HCT116 (cell line): Measurements from ENCODE around the gene PTBP1. TPM values are rescaled to one million over a fixed set of nuclear protein-coding genes. Genes with fewer than 3 reads are reported as not detected.

Experiments
- ATAC-seq: fragments of 200-7000 bp; cut with Tn5 transposase; 2 replicates; pipeline ENCODE4 v1.9.1; 2020; ENCODE audit warnings: mild to moderate bottlenecking, moderate library complexity
- BruUV-seq: library from RNA; stranded (reverse); fragments of 400-500 nt; replicated peaks from 2 replicates; lab custom pipeline; 2021; lab: Mats Ljungman, UMichigan
- CTCF ChIA-PET: fragments of 300-600 bp; sonication (Branson Sonifier 250); formaldehyde crosslinking; loops from one replicate; lab custom pipeline; 2021; ENCODE audit warnings: antibody characterized with exemption; lab: Charles Lee
- POLR2A ChIA-PET: fragments of 300-600, 350-600 bp; sonication (Branson Sonifier 250); formaldehyde crosslinking; loops from one replicate; lab custom pipeline; 2021; ENCODE audit warnings: antibody characterized with exemption; lab: Charles Lee
- RAD21 ChIA-PET, 2 experiments: fragments of 300-600 bp; sonication (Branson Sonifier 250); formaldehyde crosslinking; loops; one replicate each; lab custom pipeline; 2023; ENCODE audit warnings: low total read pairs in 2 of 2; ENCODE audit not compliant: uncharacterized antibody in 2 of 2, unreplicated experiment in 2 of 2, low non-redundant PET in 1 of 2; lab: Charles Lee
- DNase-seq: peaks from one replicate; pipeline ENCODE4 v3.0.0-alpha.2; 2010; ENCODE audit warnings: low read depth, low spot score
- H2AFZ ChIP-seq: fragments of 200-600 bp; shearing (Covaris generic), sonication (generic); 2 replicates; pipeline ENCODE4 v1.6.1; 2017; ENCODE audit warnings: low read depth, mixed run types, mixed read lengths, antibody characterized with exemption, low read length; ENCODE audit not compliant: poor library complexity, severe bottlenecking
- H3K27ac ChIP-seq: 2 replicates; pipeline ENCODE4 v1.5.1; 2012; ENCODE audit warnings: low read depth, low read length
- H3K27me3 ChIP-seq: fragments of 200-600 bp; sonication (generic); 2 replicates; pipeline ENCODE4 v1.6.1; 2016; ENCODE audit warnings: mixed run types, low read length, mixed read lengths; ENCODE audit not compliant: insufficient read depth
- H3K36me3 ChIP-seq, 2 experiments: fragments of 200-500 bp in 1 of 2; fragments of 200-600 bp in 1 of 2; sonication (Bioruptor generic) in 1 of 2; sonication (generic) in 1 of 2; 2 replicates each; pipeline versions ENCODE4 v1.5.1 to v1.6.1; 2014 to 2016; ENCODE audit warnings: low read length in 2 of 2, inconsistent platforms in 1 of 2, mixed read lengths in 1 of 2, mixed run types in 1 of 2; ENCODE audit not compliant: insufficient read depth in 2 of 2, control insufficient read depth in 1 of 2
- H3K4me1 ChIP-seq, 2 experiments: fragments of 200-600 bp in 1 of 2; sonication (generic) in 1 of 2; 2 replicates each; pipeline versions ENCODE4 v1.5.1 to v1.6.1; 2012 to 2017; ENCODE audit warnings: low read length in 2 of 2, inconsistent platforms in 1 of 2, mild to moderate bottlenecking in 1 of 2, mixed read lengths in 1 of 2, mixed run types in 1 of 2, moderate library complexity in 1 of 2; ENCODE audit not compliant: insufficient read depth in 2 of 2, control insufficient read depth in 1 of 2
- H3K4me2 ChIP-seq: fragments of 200-600 bp; sonication (generic); 2 replicates; pipeline ENCODE4 v1.6.1; 2017; ENCODE audit warnings: mixed run types, low read length, mixed read lengths
- H3K4me3 ChIP-seq, 2 experiments: fragments of 200-600 bp in 1 of 2; sonication (generic) in 1 of 2; replicated peaks in 1 of 2; 2 replicates each; pipeline ENCODE4 v1.5.1; 2011 to 2016; ENCODE audit warnings: low read length in 2 of 2, control low read depth in 1 of 2, low read depth in 1 of 2, mild to moderate bottlenecking in 1 of 2, mixed read lengths in 1 of 2, mixed run types in 1 of 2
- H3K79me2 ChIP-seq: fragments of 200-600 bp; sonication (generic); 2 replicates; pipeline ENCODE4 v1.6.1; 2017; ENCODE audit warnings: mild to moderate bottlenecking, mixed run types, low read length, moderate library complexity, mixed read lengths; ENCODE audit not compliant: insufficient read depth
- H3K9ac ChIP-seq: fragments of 200-600 bp; sonication (generic); 2 replicates; pipeline ENCODE4 v1.6.1; 2016; ENCODE audit warnings: low read length, mixed read lengths
- H3K9me2 ChIP-seq: fragments of 200-600 bp; sonication (generic), shearing (Covaris generic); 2 replicates; pipeline ENCODE4 v1.6.1; 2017; ENCODE audit warnings: mixed run types, mild to moderate bottlenecking, moderate library complexity; ENCODE audit not compliant: insufficient read depth
- H3K9me3 ChIP-seq, 2 experiments: fragments of 200-500 bp in 1 of 2; fragments of 200-600 bp in 1 of 2; sonication (Bioruptor generic) in 1 of 2; sonication (generic) in 1 of 2; 2 replicates each; pipeline ENCODE4 v1.6.1; 2014 to 2017; ENCODE audit warnings: low read length in 2 of 2, mixed read lengths in 2 of 2, inconsistent platforms in 1 of 2, low read depth in 1 of 2, mild to moderate bottlenecking in 1 of 2, mixed run types in 1 of 2, moderate library complexity in 1 of 2; ENCODE audit not compliant: control insufficient read depth in 1 of 2, insufficient read depth in 1 of 2
- H4K20me1 ChIP-seq: fragments of 200-600 bp; sonication (generic), shearing (Covaris generic); 2 replicates; pipeline ENCODE4 v1.6.1; 2017; ENCODE audit warnings: mixed run types, mild to moderate bottlenecking, moderate library complexity; ENCODE audit not compliant: insufficient read depth
- ATF3 ChIP-seq: IDR thresholded peaks from 2 replicates; pipeline ENCODE4 v1.6.1; 2012
- CBX3 ChIP-seq: IDR thresholded peaks from 2 replicates; pipeline ENCODE4 v1.6.1; 2012; ENCODE audit warnings: low read depth
- CEBPB ChIP-seq: IDR thresholded peaks from 2 replicates; pipeline ENCODE4 v1.6.1; 2012; ENCODE audit warnings: low read depth
- EZH2 ChIP-seq: fragments of 200-600 bp; sonication (generic); IDR thresholded peaks from 2 replicates; pipeline ENCODE4 v1.6.1; 2017; ENCODE audit warnings: antibody characterized with exemption, mixed run types
- FOSL1 ChIP-seq: IDR thresholded peaks from 2 replicates; pipeline ENCODE4 v1.6.1; 2012; ENCODE audit warnings: low read depth
- MAX ChIP-seq: IDR thresholded peaks from 2 replicates; pipeline ENCODE4 v1.6.1; 2012
- POLR2A ChIP-seq: IDR thresholded peaks from 2 replicates; pipeline ENCODE4 v1.7.0; 2011; ENCODE audit warnings: borderline replicate concordance; ENCODE audit not compliant: insufficient read depth, insufficient read length; ENCODE audit errors: extremely low read depth
- RAD21 ChIP-seq: IDR thresholded peaks from 2 replicates; pipeline ENCODE4 v1.6.1; 2012; ENCODE audit warnings: low read depth, mild to moderate bottlenecking
- SIN3A ChIP-seq: IDR thresholded peaks from 2 replicates; pipeline ENCODE4 v1.6.1; 2012; ENCODE audit warnings: low read depth
- SRF ChIP-seq: IDR thresholded peaks from 2 replicates; pipeline ENCODE4 v1.6.1; 2012; ENCODE audit warnings: low read depth
- TCF7L2 ChIP-seq: IDR thresholded peaks from 2 replicates; pipeline ENCODE4 v1.7.0; 2011; ENCODE audit warnings: borderline replicate concordance, inconsistent platforms; ENCODE audit not compliant: insufficient read depth, insufficient read length; ENCODE audit errors: extremely low read depth
- YY1 ChIP-seq: IDR thresholded peaks from 2 replicates; pipeline ENCODE4 v1.6.1; 2011; ENCODE audit warnings: low read length, low read depth, moderate library complexity, mild to moderate bottlenecking; ENCODE audit not compliant: insufficient replicate concordance; ENCODE audit errors: extremely low read depth
- ZBTB33 ChIP-seq: IDR thresholded peaks from 2 replicates; pipeline ENCODE4 v1.6.1; 2011; ENCODE audit warnings: mild to moderate bottlenecking, low read length, moderate library complexity; ENCODE audit not compliant: insufficient replicate concordance; ENCODE audit errors: extremely low read depth
- ZFX ChIP-seq: fragments of 450-650 bp; IDR thresholded peaks from 2 replicates; pipeline ENCODE4 v1.6.1; 2017
- ZNF274 ChIP-seq: fragments of 200-500 bp; sonication (Bioruptor generic); IDR thresholded peaks from 2 replicates; pipeline ENCODE4 v1.6.1; 2014; ENCODE audit warnings: mild to moderate bottlenecking, low read depth, low read length, inconsistent platforms
- intact Hi-C: fragments of 100-400 bp; cut with micrococcal nuclease; formaldehyde crosslinking; loops from 2 replicates; pipeline ENCODE4 v1.10.0; 2022
- total RNA-seq: library from RNA; stranded (reverse); gene quantifications from one replicate; pipeline ENCODE4 v1.2.1, GENCODE V29; 2021; ENCODE audit not compliant: unreplicated experiment
- TF ChIP-seq, protein P1 (sequence below): IDR thresholded peaks from 2 replicates; pipeline ENCODE4 v1.6.1; 2012; ENCODE audit warnings: low read depth
- TF ChIP-seq, protein P2 (sequence below), 3 experiments: fragments of 200-600 bp in 1 of 3; sonication (generic) in 1 of 3; IDR thresholded peaks in 2 of 3; conservative IDR thresholded peaks in 1 of 3; 2 replicates each; pipeline ENCODE4 v1.5.1; 2012 to 2017; ENCODE audit warnings: low read depth in 2 of 3, low read length in 2 of 3, antibody characterized with exemption in 1 of 3, borderline replicate concordance in 1 of 3, control low read depth in 1 of 3, mild to moderate bottlenecking in 1 of 3, mixed read lengths in 1 of 3, mixed run types in 1 of 3, moderate library complexity in 1 of 3; ENCODE audit not compliant: insufficient read depth in 1 of 3

PTBP1 gene
- total RNA-seq, 1 experiment from 2014 or later = 676 TPM

DNA sequence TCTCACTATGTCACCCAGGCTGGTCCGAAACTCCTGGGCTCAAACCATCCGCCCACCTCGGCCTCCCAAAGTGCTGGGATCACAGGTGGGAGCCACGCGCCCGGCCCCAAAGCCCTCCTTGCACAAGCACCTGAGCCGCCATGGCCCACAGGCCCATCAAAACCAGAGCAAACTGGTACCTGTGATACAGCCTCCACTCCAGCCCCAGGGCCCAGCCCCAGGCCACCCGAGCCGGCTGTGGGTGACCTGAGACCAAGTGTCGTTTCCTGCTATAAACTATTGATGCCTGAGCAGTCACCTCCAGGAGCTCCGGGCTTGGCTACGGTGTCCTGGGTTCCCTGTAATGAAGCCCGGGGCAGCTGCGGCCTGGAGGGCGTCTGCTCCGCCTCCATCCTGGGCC, 9.7 kb upstream of the PTBP1 start (continued):
- TF ChIP-seq, protein P1, sequence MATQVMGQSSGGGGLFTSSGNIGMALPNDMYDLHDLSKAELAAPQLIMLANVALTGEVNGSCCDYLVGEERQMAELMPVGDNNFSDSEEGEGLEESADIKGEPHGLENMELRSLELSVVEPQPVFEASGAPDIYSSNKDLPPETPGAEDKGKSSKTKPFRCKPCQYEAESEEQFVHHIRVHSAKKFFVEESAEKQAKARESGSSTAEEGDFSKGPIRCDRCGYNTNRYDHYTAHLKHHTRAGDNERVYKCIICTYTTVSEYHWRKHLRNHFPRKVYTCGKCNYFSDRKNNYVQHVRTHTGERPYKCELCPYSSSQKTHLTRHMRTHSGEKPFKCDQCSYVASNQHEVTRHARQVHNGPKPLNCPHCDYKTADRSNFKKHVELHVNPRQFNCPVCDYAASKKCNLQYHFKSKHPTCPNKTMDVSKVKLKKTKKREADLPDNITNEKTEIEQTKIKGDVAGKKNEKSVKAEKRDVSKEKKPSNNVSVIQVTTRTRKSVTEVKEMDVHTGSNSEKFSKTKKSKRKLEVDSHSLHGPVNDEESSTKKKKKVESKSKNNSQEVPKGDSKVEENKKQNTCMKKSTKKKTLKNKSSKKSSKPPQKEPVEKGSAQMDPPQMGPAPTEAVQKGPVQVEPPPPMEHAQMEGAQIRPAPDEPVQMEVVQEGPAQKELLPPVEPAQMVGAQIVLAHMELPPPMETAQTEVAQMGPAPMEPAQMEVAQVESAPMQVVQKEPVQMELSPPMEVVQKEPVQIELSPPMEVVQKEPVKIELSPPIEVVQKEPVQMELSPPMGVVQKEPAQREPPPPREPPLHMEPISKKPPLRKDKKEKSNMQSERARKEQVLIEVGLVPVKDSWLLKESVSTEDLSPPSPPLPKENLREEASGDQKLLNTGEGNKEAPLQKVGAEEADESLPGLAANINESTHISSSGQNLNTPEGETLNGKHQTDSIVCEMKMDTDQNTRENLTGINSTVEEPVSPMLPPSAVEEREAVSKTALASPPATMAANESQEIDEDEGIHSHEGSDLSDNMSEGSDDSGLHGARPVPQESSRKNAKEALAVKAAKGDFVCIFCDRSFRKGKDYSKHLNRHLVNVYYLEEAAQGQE = no peak
- TF ChIP-seq YY1 (no peak), CEBPB (no peak), ZFX (no peak), SIN3A (no peak), CBX3 (no peak)

DNA sequence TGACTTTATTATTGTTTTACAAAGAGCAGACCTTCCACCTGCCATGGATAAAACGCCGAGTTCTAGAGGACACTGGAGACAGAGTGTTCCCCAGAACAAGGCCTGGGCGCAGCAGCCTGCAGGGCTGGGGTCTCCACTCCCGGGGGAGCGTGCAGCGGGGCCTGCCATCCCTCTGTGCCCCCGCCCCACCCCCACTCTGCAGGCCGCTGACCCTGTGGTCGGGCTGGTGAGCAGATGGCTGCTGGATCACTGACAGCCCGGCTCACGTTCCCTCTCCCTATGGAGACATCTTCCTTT, 8.6 kb upstream of the PTBP1 start:
- Histone ChIP-seq H3K4me3 (no peak overlapping the region), H3K9me2 (no peaks in the 10 kb centered on the region), H3K4me2 (no peak overlapping the region), H3K36me3 (no peaks in the 10 kb centered on the region), H3K79me2 (no peaks in the 10 kb centered on the region), H3K9ac (no peak overlapping the region), H3K27ac (no peak overlapping the region), H2AFZ (no peak overlapping the region), H3K9me3 (no peaks in the 10 kb centered on the region), H3K4me1 (peaks cover 11 to 13% of the 10 kb centered on the region in 2 experiments), H3K27me3 (no peaks in the 10 kb centered on the region), H4K20me1 (no peaks in the 10 kb centered on the region)
- no TSS peak for BruUV-seq
- TF ChIP-seq CBX3 = no peak
- TF ChIP-seq ZNF274 = no peak
- TF ChIP-seq SIN3A = no peak
- no peak for TF ChIP-seq ZBTB33
- no peak for TF ChIP-seq EZH2
- no peak for TF ChIP-seq SRF
- TF ChIP-seq, protein P2, sequence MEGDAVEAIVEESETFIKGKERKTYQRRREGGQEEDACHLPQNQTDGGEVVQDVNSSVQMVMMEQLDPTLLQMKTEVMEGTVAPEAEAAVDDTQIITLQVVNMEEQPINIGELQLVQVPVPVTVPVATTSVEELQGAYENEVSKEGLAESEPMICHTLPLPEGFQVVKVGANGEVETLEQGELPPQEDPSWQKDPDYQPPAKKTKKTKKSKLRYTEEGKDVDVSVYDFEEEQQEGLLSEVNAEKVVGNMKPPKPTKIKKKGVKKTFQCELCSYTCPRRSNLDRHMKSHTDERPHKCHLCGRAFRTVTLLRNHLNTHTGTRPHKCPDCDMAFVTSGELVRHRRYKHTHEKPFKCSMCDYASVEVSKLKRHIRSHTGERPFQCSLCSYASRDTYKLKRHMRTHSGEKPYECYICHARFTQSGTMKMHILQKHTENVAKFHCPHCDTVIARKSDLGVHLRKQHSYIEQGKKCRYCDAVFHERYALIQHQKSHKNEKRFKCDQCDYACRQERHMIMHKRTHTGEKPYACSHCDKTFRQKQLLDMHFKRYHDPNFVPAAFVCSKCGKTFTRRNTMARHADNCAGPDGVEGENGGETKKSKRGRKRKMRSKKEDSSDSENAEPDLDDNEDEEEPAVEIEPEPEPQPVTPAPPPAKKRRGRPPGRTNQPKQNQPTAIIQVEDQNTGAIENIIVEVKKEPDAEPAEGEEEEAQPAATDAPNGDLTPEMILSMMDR (IDR thresholded peaks at IDR 0.05 in 2 of 3, conservative IDR thresholded peaks at IDR 0.05 in 1 of 3; ENCODE audit: borderline replicate concordance in 1 of 3, insufficient read depth in 1 of 3, low read depth in 2 of 3, low read length in 2 of 3) = no peak
- no peak for TF ChIP-seq TCF7L2
- TF ChIP-seq ZFX = no peak
- no peak for TF ChIP-seq MAX
- TF ChIP-seq POLR2A = no peak
- TF ChIP-seq ATF3 = no peak
- TF ChIP-seq FOSL1 = no peak
- no peak for TF ChIP-seq RAD21
- ChIA-PET CTCF (no interaction called here), RAD21 (no interaction called here), POLR2A (no interaction called here)
- no peak for DNase-seq
- intact Hi-C loops = no loop called here
- no peak for ATAC-seq
